Measurements from ENCODE around the gene CARD14.

DNA sequence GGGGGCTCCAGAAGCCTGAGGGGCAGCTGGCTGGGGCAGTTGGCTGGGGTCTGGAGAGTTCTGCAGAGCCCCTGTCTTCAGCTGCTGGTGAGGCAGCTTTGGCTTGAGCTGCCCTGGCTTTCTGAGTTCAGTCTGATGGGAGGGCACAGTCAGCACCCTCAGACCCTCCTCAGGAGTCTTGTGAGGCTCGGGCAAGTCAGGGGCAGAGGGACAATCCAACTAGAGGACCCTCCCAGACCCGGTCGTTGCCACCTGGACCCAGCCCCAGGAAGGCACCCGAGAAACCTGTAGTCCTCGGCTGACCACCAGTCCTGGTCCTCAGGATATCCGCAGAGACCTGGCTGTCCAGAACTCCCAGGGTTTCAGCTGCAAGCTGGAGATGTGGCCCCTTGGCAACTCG, 1.9 kb downstream of the CARD14 start:
- TF ChIP-seq, protein P1, sequence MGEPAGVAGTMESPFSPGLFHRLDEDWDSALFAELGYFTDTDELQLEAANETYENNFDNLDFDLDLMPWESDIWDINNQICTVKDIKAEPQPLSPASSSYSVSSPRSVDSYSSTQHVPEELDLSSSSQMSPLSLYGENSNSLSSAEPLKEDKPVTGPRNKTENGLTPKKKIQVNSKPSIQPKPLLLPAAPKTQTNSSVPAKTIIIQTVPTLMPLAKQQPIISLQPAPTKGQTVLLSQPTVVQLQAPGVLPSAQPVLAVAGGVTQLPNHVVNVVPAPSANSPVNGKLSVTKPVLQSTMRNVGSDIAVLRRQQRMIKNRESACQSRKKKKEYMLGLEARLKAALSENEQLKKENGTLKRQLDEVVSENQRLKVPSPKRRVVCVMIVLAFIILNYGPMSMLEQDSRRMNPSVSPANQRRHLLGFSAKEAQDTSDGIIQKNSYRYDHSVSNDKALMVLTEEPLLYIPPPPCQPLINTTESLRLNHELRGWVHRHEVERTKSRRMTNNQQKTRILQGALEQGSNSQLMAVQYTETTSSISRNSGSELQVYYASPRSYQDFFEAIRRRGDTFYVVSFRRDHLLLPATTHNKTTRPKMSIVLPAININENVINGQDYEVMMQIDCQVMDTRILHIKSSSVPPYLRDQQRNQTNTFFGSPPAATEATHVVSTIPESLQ (CRISPR knock-in tag; conservative IDR thresholded peaks at IDR 0.05), result no peak
- TF ChIP-seq ZFY (CRISPR knock-in tag; IDR thresholded peaks at IDR 0.05) (no peak), NBN (conservative IDR thresholded peaks at IDR 0.05) (no peak)
